OCI-LY1 (cell line): Measurements from ENCODE around the gene TMEM151B.

Experiments
- CTCF ChIP-seq: fragments of 200-600 bp; sonication (generic), shearing (Covaris generic); IDR thresholded peaks from 2 replicates; pipeline ENCODE4 v1.5.1; 2017; ENCODE audit warnings: mild to moderate bottlenecking, antibody characterized with exemption, low read length, moderate library complexity, mixed read lengths
- EZH2 ChIP-seq: fragments of 200-600 bp; sonication (generic), shearing (Covaris generic); IDR thresholded peaks from 2 replicates; pipeline ENCODE4 v1.8.0; 2017; ENCODE audit warnings: borderline replicate concordance, mixed run types, mild to moderate bottlenecking, antibody characterized with exemption, low read length, moderate library complexity, mixed read lengths

GRCh38 chr6:44262467-44263353 lies 7.5 kb upstream of the TMEM151B start:
- TF ChIP-seq CTCF (no peak), EZH2 (no peak)
